IMR-90 (cell line): ENCODE data around the gene RINT1. TPM values are rescaled to one million over a fixed set of nuclear protein-coding genes. Genes with fewer than 3 reads are reported as not detected.
A peak's percentile ranks its signal among the peaks of the same experiment; 100 is the strongest.

Experiments used
- ATAC-seq: fragments of 200-7000 bp; cut with Tn5 transposase; 2 replicates; pipeline ENCODE4 v1.9.1; 2020; ENCODE audit warnings: low read depth, mild to moderate bottlenecking, moderate library complexity
- BruUV-seq: library from RNA; stranded (reverse); fragments of 400-500 nt; replicated peaks from 2 replicates; lab custom pipeline; 2021; lab: Mats Ljungman, UMichigan
- CTCF ChIA-PET: fragments of 300-600 bp; formaldehyde crosslinking; extraction: SDS; loops from one replicate; lab custom pipeline; 2021; ENCODE audit warnings: antibody characterized with exemption; lab: Yijun Ruan, JAX
- POLR2A ChIA-PET: fragments of 300-600 bp; sonication (Branson Sonifier 250); formaldehyde crosslinking; loops from one replicate; lab custom pipeline; 2022; ENCODE audit warnings: antibody characterized with exemption; ENCODE audit not compliant: unreplicated experiment; lab: Charles Lee
- DNase-seq: peaks from one replicate; pipeline ENCODE4 v3.0.0; 2013
- H2AFZ ChIP-seq: replicated peaks from 2 replicates; pipeline ENCODE3; 2013; ENCODE audit warnings: low read length, mild to moderate bottlenecking; ENCODE audit not compliant: poor library complexity
- H2AK5ac ChIP-seq: 2 replicates; pipeline ENCODE4 v1.6.1; 2013; ENCODE audit warnings: low read depth, low read length, inconsistent platforms
- H2AK9ac ChIP-seq: replicated peaks from 2 replicates; pipeline ENCODE3; 2013; ENCODE audit warnings: mild to moderate bottlenecking, low read depth, low read length, moderate library complexity; ENCODE audit not compliant: poor library complexity
- H2BK120ac ChIP-seq: 2 replicates; pipeline ENCODE4 v1.6.1; 2013; ENCODE audit warnings: low read depth, low read length, inconsistent platforms
- H2BK15ac ChIP-seq: 3 replicates; pipeline ENCODE4 v1.6.1; 2013; ENCODE audit warnings: low read depth, low read length, inconsistent platforms
- H2BK20ac ChIP-seq: 2 replicates; pipeline ENCODE4 v1.6.1; 2013; ENCODE audit warnings: low read depth, mild to moderate bottlenecking, inconsistent platforms, low read length, moderate library complexity
- H2BK5ac ChIP-seq: 2 replicates; pipeline ENCODE4 v1.6.1; 2013; ENCODE audit warnings: mild to moderate bottlenecking, low read depth, low read length, inconsistent platforms; ENCODE audit not compliant: poor library complexity, severe bottlenecking
- H3K14ac ChIP-seq: replicated peaks from 2 replicates; pipeline ENCODE4 v1.6.1; 2013; ENCODE audit warnings: low read depth, low read length, inconsistent platforms
- H3K18ac ChIP-seq: 2 replicates; pipeline ENCODE4 v1.6.1; 2013; ENCODE audit warnings: low read depth, low read length, control low read depth
- H3K23ac ChIP-seq: 2 replicates; pipeline ENCODE4 v1.6.1; 2013; ENCODE audit warnings: low read depth, low read length, inconsistent platforms
- H3K27ac ChIP-seq: 2 replicates; pipeline ENCODE4 v1.5.1; 2013; ENCODE audit warnings: mild to moderate bottlenecking, control low read depth, low read length; ENCODE audit not compliant: insufficient read depth
- H3K27me3 ChIP-seq: 2 replicates; pipeline ENCODE4 v1.6.1; 2013; ENCODE audit warnings: low read length; ENCODE audit not compliant: control insufficient read depth, insufficient read depth
- H3K36me3 ChIP-seq: 2 replicates; pipeline ENCODE4 v1.6.1; 2013; ENCODE audit warnings: low read length, mixed read lengths; ENCODE audit not compliant: control insufficient read depth, insufficient read depth
- H3K4ac ChIP-seq: 2 replicates; pipeline ENCODE4 v1.6.1; 2013; ENCODE audit warnings: low read depth, low read length, inconsistent platforms
- H3K4me1 ChIP-seq: 2 replicates; pipeline ENCODE4 v1.6.1; 2013; ENCODE audit warnings: low read length, mixed read lengths; ENCODE audit not compliant: control insufficient read depth, insufficient read depth
- H3K4me2 ChIP-seq: 2 replicates; pipeline ENCODE4 v1.6.1; 2013; ENCODE audit warnings: low read depth, mild to moderate bottlenecking, control low read depth, low read length, moderate library complexity
- H3K4me3 ChIP-seq: 2 replicates; pipeline ENCODE4 v1.5.1; 2013; ENCODE audit warnings: low read depth, mild to moderate bottlenecking, control low read depth, low read length, moderate library complexity; ENCODE audit not compliant: insufficient read depth
- H3K56ac ChIP-seq: 2 replicates; pipeline ENCODE4 v1.6.1; 2013; ENCODE audit warnings: low read length, inconsistent platforms; ENCODE audit not compliant: insufficient read depth; ENCODE audit errors: extremely low read depth
- H3K79me1 ChIP-seq, 2 experiments: 2 replicates each; pipeline ENCODE4 v1.6.1; 2013; ENCODE audit warnings: low read length in 2 of 2, inconsistent platforms in 1 of 2, low read depth in 1 of 2
- H3K9ac ChIP-seq: 2 replicates; pipeline ENCODE4 v1.6.1; 2013; ENCODE audit warnings: low read depth, low read length, control low read depth
- H3K9me1 ChIP-seq: 2 replicates; pipeline ENCODE4 v1.6.1; 2013; ENCODE audit warnings: low read length, inconsistent platforms; ENCODE audit not compliant: insufficient read depth
- H3K9me3 ChIP-seq: 2 replicates; pipeline ENCODE4 v1.6.1; 2013; ENCODE audit warnings: low read length; ENCODE audit not compliant: control insufficient read depth, insufficient read depth
- H4K20me1 ChIP-seq: 2 replicates; pipeline ENCODE4 v1.6.1; 2013; ENCODE audit warnings: low read length, inconsistent platforms; ENCODE audit not compliant: insufficient read depth
- H4K5ac ChIP-seq: 2 replicates; pipeline ENCODE4 v1.6.1; 2013; ENCODE audit warnings: mild to moderate bottlenecking, low read depth, low read length, control low read depth
- H4K8ac ChIP-seq, 2 experiments: 2 replicates each; pipeline ENCODE4 v1.6.1; 2013; ENCODE audit warnings: low read depth in 2 of 2, low read length in 2 of 2, control low read depth in 1 of 2, inconsistent platforms in 1 of 2
- H4K91ac ChIP-seq: 2 replicates; pipeline ENCODE4 v1.6.1; 2013; ENCODE audit warnings: low read depth, low read length, inconsistent platforms; ENCODE audit not compliant: insufficient read depth
- BHLHE40 ChIP-seq: fragments of 150-350 bp; IDR thresholded peaks from 2 replicates; pipeline ENCODE4 v1.6.1; 2016; ENCODE audit warnings: mild to moderate bottlenecking, low read depth, low read length
- MXI1 ChIP-seq: IDR thresholded peaks from 2 replicates; pipeline ENCODE4 v1.6.1; 2012; ENCODE audit warnings: low read depth, mild to moderate bottlenecking, low read length, moderate library complexity, borderline replicate concordance
- USF2 ChIP-seq: fragments of 150-350 bp; IDR thresholded peaks from 2 replicates; pipeline ENCODE4 v1.6.1; 2017; ENCODE audit warnings: mild to moderate bottlenecking, antibody characterized with exemption, low read length, low read depth
- WGBS, 2 experiments: methylation state at CpG; one replicate each; pipeline versions ENCODE4 v1.1.5 to v1.1.7; 2013; ENCODE audit warnings: missing lambda C conversion rate in 2 of 2; ENCODE audit not compliant: insufficient read length in 1 of 2; ENCODE audit errors: extremely low coverage in 2 of 2; 5-methylcytosine and 5-hydroxymethylcytosine counted together
- dilution Hi-C: fragments of 300-500 bp; cut with HindIII; formaldehyde crosslinking; loops from one replicate; pipeline ENCODE4 v1.14.3; 2018; ENCODE audit warnings: low sequenced_read_pairs; ENCODE audit not compliant: unreplicated experiment
- in situ Hi-C: fragments of 300-500 bp; cut with MboI; formaldehyde crosslinking; loops from 3 replicates; pipeline ENCODE4 v1.14.3; 2019; ENCODE audit warnings: low sequenced_read_pairs, inconsistent platforms, mixed read lengths
- intact Hi-C: fragments of 100-400 bp; cut with micrococcal nuclease; formaldehyde crosslinking; loops from 2 replicates; pipeline ENCODE4 v1.10.0; 2022
- polyA plus RNA-seq, 3 experiments: library from polyadenylated mRNA; depleted of rRNA; stranded (reverse); fragments of >200 nt; gene quantifications; 2 replicates each; pipeline ENCODE4 v1.2.3, GENCODE V29; 2012; ENCODE audit warnings: low replicate concordance in 1 of 3
- total RNA-seq: library from RNA; depleted of rRNA; stranded (reverse); fragments of >200 nt; gene quantifications from 2 replicates; pipeline ENCODE4 v1.2.3, GENCODE V29; 2012

RINT1 gene
- total and polyA plus RNA-seq, 2 of the 4 experiments (the other 2 are of a cell fraction): 15.9 to 23.1 TPM

GRCh38 chr7:105581066-105581811 is 49.2 kb downstream of the RINT1 start, which contains the start of gene EFCAB10:
Gene EFCAB10, minus strand, starts transcription at chr7:105581493. Its CDS starts 30 bp downstream, at chr7:105581463.
- Histone ChIP-seq H3K9ac (peak within 1 kb of the TSS; percentile 69; the same call in 1 of the 2 replicates), H2BK5ac (no peak within 1 kb of the TSS), H3K9me3 (peaks cover 2% of the 10 kb centered on the region), H2AFZ (peak within 1 kb of the TSS; percentile 89), H4K20me1 (no peaks in the 10 kb centered on the region), H3K79me1 (no peaks in the 10 kb centered on the region), H2AK5ac (no peak within 1 kb of the TSS), H4K8ac (peak within 1 kb of the TSS in 1 of 2 experiments; percentile 90; a peak in 2 of 4 replicates), H3K14ac (peak within 1 kb of the TSS; percentile 83), H2BK20ac (no peak within 1 kb of the TSS), H2BK15ac (no peak within 1 kb of the TSS), H3K27ac (no peak within 1 kb of the TSS), H3K18ac (0 out of 2 replicates have a peak within 1 kb of the TSS, but pooled peaks have one; percentile 6), H4K5ac (peak within 1 kb of the TSS; percentile 65; the same call in 1 of the 2 replicates), H3K4me2 (peak within 1 kb of the TSS; percentile 78), H4K91ac (no peak within 1 kb of the TSS), H3K23ac (peak within 1 kb of the TSS; percentile 86; the same call in 1 of the 2 replicates), H2AK9ac (peak within 1 kb of the TSS; percentile 73), H3K4ac (peak within 1 kb of the TSS; percentile 29; the same call in 1 of the 2 replicates), H3K36me3 (no peaks in the 10 kb centered on the region), H3K9me1 (no peaks in the 10 kb centered on the region), H3K4me1 (no peaks in the 10 kb centered on the region), H3K27me3 (no peaks in the 10 kb centered on the region), H2BK120ac (no peak within 1 kb of the TSS), H3K56ac (no peak within 1 kb of the TSS), H3K4me3 (peak within 1 kb of the TSS; percentile 37)
- peak; percentile 94 for ATAC-seq
- dilution Hi-C loops: no loop called here
- in situ Hi-C loops: no loop called here
- BruUV-seq: no TSS peak
- intact Hi-C loops: loop anchor here (10.0 kb wide), 1 partner anchor 464 kb away; no protein-coding TSS in a partner anchor
- POLR2A ChIA-PET: no interaction called here
- TF ChIP-seq USF2 (peak; percentile 86), MXI1 (no peak), BHLHE40 (0 out of 2 replicates have a peak, but pooled peaks have one; percentile 31)
- WGBS, 2 experiments: 17% methylated on average over 20 of the region's 36 CpGs; no CpG with 5 or more reads in 1 of the 2 experiments
- peak; percentile 38 for DNase-seq
- CTCF ChIA-PET: interaction anchor here (0.7 kb wide), 1 partner anchor 63 kb away, joined by 3 read pairs; no protein-coding TSS in a partner anchor
